ENCODE results near the gene GALNT9. TPM values are rescaled to one million over a fixed set of nuclear protein-coding genes. Genes with fewer than 3 reads are reported as not detected.

The GALNT9 gene
- polyA plus RNA-seq, 1 of the 3 experiments (the other 2 are of a cell fraction) = not detected

- no peaks in the 10 kb centered on the region for H3K9me2 ChIP-seq
- no peaks in the 10 kb centered on the region for H4K20me1 ChIP-seq (ENCODE audit: insufficient read depth)
- H3K36me3 ChIP-seq (replicated peaks in 1 of 2; ENCODE audit: control insufficient read depth in 1 of 2, insufficient read depth in 2 of 2, low read length in 1 of 2) = no peaks in the 10 kb centered on the region
- no peak overlapping the region for H3K4me2 ChIP-seq
- TF ChIP-seq USF1 (IDR thresholded peaks at IDR 0.05; ENCODE audit: borderline replicate concordance, low read depth) (no peak), RCOR1 (IDR thresholded peaks at IDR 0.05; ENCODE audit: low read length) (no peak), PBX3 (IDR thresholded peaks at IDR 0.05) (no peak), NFIC (IDR thresholded peaks at IDR 0.05; ENCODE audit: borderline replicate concordance) (no peak), EZH2phosphoT487 (IDR thresholded peaks at IDR 0.05; ENCODE audit: borderline replicate concordance, low read depth) (no peak), CHD2 (IDR thresholded peaks at IDR 0.05; ENCODE audit: low read length, partially characterized antibody) (no peak), FOXM1 (IDR thresholded peaks at IDR 0.05; ENCODE audit: low read depth) (no peak), EP300 (IDR thresholded peaks at IDR 0.05; ENCODE audit: borderline replicate concordance in 1 of 2, low read depth in 1 of 2, low read length in 1 of 2) (no peak), TCF12 (IDR thresholded peaks at IDR 0.05) (no peak), NRF1 (IDR thresholded peaks at IDR 0.05; ENCODE audit: low read depth, low read length) (no peak), TEAD4 (IDR thresholded peaks at IDR 0.05; ENCODE audit: borderline replicate concordance, insufficient read depth) (no peak), RFX5 (IDR thresholded peaks at IDR 0.05; ENCODE audit: low read length) (no peak), SIN3A (IDR thresholded peaks at IDR 0.05; ENCODE audit: borderline replicate concordance, low read depth, low read length) (no peak), POLR2AphosphoS5 (IDR thresholded peaks at IDR 0.05; ENCODE audit: low read depth, low read length) (no peak), MXI1 (IDR thresholded peaks at IDR 0.05; ENCODE audit: low read depth, low read length) (no peak), IRF3 (IDR thresholded peaks at IDR 0.05; ENCODE audit: low read depth, low read length) (no peak), RXRA (IDR thresholded peaks at IDR 0.05; ENCODE audit: borderline replicate concordance, low read depth) (no peak)
- no peak overlapping the region for H3K27ac ChIP-seq (ENCODE audit: low read depth in 2 of 2, low read length in 1 of 2)
- H2AFZ ChIP-seq (ENCODE audit: low read depth) = no peak overlapping the region
- no peaks in the 10 kb centered on the region for H3F3A ChIP-seq (replicated peaks; ENCODE audit: insufficient read depth)
- no peaks in the 10 kb centered on the region for H3K9me3 ChIP-seq
- CTCF ChIA-PET = interaction anchor here (1.8 kb wide), 1 partner anchor 223 kb away, joined by 7 read pairs; no protein-coding TSS in a partner anchor
- H3K79me2 ChIP-seq (ENCODE audit: insufficient read depth) = no peaks in the 10 kb centered on the region
- POLR2A ChIA-PET = no interaction called here
- DNase-seq = no peak
- no peak overlapping the region for H3K4me3 ChIP-seq (ENCODE audit: low read depth in 2 of 2, low read length in 1 of 2)
- H3K4me1 ChIP-seq (ENCODE audit: control insufficient read depth in 1 of 2, insufficient read depth in 2 of 2, low read depth in 1 of 2, low read length in 1 of 2) = peaks cover 0 to 3% of the 10 kb centered on the region in 2 experiments; a peak in 1 of 4 replicates
- 67% methylated on average over 22 of the region's 30 CpGs for WGBS (ENCODE audit: low lambda C conversion rate)
- H3K27me3 ChIP-seq (ENCODE audit: insufficient read depth) = peaks cover 100% of the 10 kb centered on the region
- H3K9ac ChIP-seq = no peak overlapping the region
Observed at GRCh38 chr12:132190834-132191500, 138.4 kb downstream of the GALNT9 start.

Measured in SK-N-SH (cell line).